HG02763 (cell line): Measurements from ENCODE around the gene SND1.
A peak's percentile ranks its signal among the peaks of the same experiment; 100 is the strongest.
"Not testable (repeated sequence)": the region's sequence is repeated elsewhere in the genome, so short reads cannot be mapped to it uniquely, and the experiment has no call there.

Experiments used
- ATAC-seq: cut with Tn5 transposase; IDR thresholded peaks from one replicate; pipeline ENCODE4 v1.9.1; 2021; ENCODE audit warnings: mild to moderate bottlenecking, moderate library complexity; ENCODE audit not compliant: unreplicated experiment

The SND1 gene

DNA sequence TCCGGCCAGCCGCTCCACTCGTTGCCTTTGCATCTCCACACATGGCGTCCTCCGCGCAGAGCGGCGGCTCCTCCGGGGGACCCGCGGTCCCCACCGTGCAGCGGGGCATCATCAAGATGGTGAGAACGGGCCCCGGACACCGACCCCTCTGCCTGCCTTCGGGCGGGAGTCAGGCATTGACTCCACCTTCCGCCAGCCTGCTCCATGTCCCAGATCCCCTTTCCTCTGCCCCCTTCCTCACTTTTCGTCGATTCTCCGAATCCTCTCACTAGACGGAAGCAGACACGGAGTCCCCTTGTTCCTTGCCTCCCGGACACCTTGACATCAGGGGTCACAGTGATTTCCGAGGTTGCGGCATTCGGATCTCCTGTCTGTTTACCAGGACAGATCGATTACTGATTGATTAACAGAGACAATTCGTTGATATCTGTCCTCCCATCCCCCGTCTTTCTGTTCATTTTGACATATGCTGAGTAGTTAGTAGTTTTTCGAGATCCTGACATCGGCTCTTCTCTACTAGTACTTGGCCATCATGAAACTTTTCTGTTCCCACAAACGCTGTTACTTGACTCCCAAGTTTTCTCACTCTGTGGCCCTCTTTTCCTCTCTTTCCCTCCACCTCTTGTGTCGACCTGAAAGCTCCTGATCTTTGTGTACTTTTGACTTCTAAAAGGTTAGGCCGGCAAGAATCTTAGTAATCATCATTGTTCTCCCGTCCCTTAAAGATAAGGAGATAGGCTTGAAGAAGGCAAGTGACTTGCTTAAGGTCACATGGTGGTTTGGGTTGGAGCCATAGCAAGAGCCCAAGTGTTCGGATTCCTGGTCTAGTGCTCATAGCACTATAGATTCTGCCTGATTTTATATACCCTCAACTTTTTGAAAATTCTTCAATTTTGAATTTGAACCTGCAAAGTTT lies 597 bp downstream of the SND1 start:
- ATAC-seq: no peak

- ATAC-seq: no peak
Measured at GRCh38 chr7:127653396-127653795, 1.4 kb downstream of the SND1 start.

DNA sequence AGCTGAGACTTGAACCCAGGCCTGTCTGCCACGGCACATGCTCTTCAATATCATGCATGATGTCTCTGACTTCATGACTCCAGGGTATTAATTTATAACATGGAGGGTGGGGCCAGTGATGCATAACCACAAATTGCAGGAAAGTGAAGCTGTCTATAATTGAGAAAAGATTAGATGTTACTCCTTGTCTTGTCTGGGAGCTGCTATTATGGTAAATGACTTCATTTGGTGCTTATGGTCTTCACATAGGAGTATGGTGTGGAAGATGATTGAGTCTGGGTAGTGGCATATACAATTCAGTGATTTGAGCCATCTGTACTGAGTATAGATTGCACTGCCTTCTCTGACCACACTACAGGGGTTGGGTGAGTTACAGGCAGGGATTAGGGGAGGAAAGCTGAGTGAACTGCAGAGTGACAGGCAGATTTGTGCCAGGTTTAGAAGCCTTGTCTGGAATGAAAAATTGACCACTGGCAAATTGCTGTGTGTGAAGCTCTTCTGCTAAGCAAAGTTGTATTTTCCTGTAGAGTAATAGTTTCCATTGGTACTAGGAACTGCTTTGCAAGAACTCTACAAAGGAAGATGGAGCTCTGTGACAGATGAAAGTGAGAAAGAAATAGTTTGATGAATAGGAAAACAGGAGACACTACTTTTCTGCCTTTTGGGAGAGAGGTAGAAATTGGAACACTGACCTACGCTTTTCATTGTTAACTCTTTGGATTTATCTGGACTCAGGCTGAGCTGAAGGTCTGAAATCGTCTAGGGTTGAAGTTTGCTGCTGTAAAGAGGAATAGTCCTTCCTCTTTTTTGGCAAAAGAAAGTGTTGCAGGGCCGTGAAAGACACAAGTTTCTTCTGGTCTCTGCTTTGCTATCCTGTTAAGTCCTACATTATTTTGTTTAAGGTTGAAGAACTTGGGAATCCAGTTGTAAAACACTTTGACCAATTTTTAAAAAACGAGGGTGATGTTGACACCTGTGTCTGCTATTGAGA lies 2.7 kb downstream of the SND1 start:
- ATAC-seq: no peak

GRCh38 chr7:127655720-127656119 lies 3.7 kb downstream of the SND1 start:
- ATAC-seq: no peak

- no peak for ATAC-seq
Measured at GRCh38 chr7:127657500-127657899, 5.5 kb downstream of the SND1 start.

GRCh38 chr7:127658970-127659630 lies 7.1 kb downstream of the SND1 start:
- ATAC-seq: no peak

DNA sequence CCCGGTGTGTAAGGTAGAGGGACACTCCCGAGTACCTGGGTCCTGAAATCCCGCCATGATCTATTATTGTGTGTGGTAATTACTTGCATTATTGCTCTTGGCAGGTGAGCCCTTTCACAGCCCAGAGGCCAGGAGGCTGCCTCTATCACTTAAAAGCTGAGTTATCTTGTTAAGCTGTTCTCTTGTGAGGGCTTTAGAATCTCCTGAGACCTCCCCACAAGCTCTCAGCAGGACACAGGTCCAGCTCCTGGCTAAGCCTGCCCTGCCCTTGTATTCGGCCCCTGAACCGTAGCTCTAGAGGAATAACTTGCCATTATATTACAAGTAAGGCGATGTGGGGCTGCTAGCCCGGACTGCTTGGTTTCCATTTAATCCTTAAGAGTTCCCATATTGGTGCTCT lies 13.9 kb downstream of the SND1 start:
- no peak for ATAC-seq

GRCh38 chr7:127666602-127667001 lies 14.6 kb downstream of the SND1 start:
- ATAC-seq: no peak

DNA sequence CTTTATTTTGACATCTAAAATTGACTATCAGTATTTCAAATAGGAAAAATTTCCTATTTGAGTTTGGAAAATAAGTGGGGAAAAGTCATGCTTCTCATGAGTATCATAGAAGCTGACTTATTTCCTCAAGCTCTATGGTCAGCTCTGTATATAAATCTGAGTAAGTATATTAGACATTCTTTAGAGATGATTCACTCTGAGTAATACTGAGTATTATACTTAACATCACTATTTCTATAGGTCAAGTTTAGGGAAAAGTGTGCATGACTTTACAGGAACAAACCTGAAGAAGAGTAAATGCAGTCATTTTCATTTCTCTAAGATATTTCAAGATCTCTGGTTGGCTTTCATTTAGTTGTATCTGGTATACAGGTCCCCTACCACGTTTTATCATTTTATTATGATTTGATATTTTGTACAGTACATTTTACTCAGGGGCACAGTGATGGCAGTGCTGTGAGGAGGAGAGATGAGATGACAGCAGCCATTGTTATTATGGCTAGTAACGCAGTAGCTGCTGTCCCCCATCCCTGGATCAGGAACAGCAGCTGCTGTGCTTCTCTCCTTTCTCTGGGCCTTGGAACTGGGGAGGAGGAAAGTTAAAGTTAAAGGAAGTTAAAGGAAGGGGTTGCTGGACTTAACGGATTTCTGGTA lies 15.2 kb downstream of the SND1 start:
- ATAC-seq: no peak

- ATAC-seq: no peak
Measured at GRCh38 chr7:127667759-127668530, 16.0 kb downstream of the SND1 start.

DNA sequence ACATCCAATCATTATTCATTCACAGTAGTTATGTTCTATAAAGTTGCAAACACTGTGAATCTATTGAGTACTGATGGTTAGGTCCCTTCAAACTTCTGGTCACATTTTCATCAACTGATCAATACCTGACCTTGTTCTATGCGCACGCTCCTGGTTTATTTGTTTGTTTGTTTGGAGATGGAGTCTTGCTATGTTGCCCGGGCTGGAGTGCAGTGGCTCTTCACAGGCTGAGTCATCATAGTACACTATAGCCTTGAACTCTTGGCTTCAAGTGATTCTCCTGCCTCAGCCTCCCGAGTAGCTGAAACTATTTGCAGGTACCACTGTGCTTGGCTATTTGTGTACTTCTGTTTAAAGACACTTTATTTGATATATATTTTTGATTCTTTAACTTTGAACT lies 19.3 kb downstream of the SND1 start:
- no peak for ATAC-seq

GRCh38 chr7:127673902-127674301 lies 21.9 kb downstream of the SND1 start:
- ATAC-seq: no peak

- no peak for ATAC-seq
Measured at GRCh38 chr7:127674361-127674760, 22.4 kb downstream of the SND1 start.

DNA sequence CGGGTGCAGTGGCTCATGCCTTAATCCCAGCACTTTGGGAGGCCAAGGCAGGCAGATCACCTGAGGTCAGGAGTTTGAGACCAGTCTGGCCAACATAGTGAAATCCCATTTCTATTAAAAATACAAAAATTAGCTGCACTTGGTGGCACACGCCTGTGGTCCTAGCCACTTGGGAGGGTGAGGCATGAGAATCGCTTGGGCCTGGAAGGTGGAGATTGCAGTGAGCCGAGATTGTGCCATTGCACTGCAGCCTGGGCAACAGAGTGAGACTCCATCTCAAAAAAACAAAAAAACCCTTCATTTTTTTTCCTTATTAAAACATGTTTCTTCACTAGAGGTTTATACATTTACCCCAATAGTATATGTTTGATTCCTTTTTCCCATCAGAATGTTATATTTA lies 22.9 kb downstream of the SND1 start:
- not testable (repeated sequence) for ATAC-seq

DNA sequence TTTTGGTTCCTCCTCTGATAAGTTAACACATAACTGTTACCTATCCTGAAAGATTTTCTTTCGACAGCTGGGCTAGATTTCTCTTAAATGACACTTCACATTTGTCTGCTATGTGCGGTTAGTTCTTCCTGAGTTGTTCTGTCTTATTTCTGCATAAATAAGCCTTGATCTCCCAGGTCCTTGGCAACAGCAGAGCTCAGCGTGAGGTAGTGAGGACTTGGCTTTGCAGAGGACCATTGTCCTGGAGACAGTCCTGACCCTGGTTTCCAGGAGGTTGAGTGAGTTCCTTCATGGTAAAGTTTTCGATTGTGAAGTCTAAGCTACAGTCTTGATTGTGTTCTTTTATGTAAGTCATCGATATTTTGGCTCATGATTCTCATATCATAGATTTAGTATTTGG lies 23.7 kb downstream of the SND1 start:
- no peak for ATAC-seq

DNA sequence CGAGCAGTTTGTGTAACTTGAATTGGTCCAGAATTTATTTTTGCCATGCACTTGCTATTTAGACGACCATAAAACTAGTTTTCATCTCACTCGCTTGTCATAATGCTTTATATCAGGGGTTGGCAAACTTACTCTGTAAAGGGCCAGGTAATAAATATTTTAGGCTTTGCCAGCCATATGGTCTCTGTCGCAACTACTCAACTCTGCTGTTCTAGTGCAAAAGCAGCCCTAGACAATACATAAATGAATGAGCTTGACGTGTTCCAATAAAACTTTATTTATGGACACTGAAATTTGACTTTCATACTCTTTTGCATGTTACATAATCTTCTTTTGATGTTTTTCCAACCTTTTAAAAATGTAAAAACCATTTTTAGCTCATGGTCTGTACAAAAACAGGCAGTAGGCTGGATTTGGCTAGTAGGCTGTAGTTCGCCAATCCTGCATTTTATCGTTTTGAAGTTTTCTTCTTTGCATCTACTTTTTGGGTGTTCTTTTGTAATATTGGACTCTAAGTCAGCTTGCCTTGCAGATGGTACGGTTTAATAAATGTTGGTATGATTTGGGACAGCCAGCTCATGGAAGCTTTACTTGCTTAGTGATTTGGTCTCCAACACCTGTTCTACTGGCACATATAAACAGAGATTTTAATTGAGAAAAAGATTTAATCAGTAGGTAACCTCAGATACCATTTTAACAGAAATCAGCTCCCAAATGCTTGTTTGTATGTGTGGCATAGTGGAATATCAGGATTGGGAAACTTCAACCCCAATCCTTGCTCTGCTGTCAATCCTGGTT lies 25.6 kb downstream of the SND1 start:
- no peak for ATAC-seq

DNA sequence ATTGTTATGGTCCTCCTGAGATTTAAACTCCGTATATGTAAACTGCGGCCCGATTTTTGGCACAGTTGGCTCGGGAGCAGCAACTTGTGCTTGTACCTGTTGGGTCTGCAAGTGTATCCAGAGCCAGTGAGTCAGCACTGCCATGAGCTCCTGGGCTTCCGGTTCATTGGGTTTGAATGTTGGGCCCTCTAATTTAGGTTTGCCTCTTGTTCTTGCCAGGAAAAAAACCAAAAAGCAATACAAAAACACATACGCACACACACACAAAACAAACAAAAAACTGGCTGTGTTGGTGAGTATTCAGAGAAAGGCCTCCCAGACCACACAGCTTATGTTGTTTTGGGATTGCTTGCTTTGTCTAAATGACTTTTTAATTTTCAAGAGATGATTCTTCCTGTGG lies 26.3 kb downstream of the SND1 start:
- ATAC-seq: no peak

DNA sequence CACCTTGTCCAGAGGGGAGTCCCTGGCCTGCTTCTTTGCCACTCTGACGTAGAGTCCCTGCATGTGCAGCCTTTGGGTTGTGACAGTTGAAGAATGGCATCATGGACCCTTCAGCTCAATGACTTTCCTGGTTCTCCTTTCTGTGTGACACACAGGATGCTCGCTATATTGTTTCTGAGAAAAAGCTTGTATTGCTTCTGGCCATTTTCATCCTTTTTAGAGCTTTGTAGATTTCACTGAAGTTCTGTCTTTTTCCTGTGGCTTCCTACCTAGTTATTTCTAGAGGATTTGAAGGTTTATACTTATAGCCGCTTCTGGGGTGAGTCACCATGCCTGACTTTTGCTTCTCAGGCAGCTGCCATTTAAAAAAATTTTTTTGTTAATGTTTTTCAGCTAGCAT lies 27.0 kb downstream of the SND1 start:
- peak; percentile 77 for ATAC-seq

GRCh38 chr7:127680983-127681382 lies 29.0 kb downstream of the SND1 start:
- no peak for ATAC-seq
